Stomach (tissue), 9 donors: ENCODE results near the gene RNPS1. TPM values are rescaled to one million over a fixed set of nuclear protein-coding genes. Genes with fewer than 3 reads are reported as not detected.

Experiments used
- DNase-seq, 2 donors: peaks; one replicate each; pipeline versions ENCODE4 v3.0.0 to v3.0.0-alpha.2; 2013 to 2019
- H3K27ac ChIP-seq, 5 donors: fragments of 200-600 bp in 4 of 5; sonication (generic) in 4 of 5; one replicate each; pipeline ENCODE4 v1.5.1; 2013 to 2019; ENCODE audit warnings: mild to moderate bottlenecking in 1 of 5, moderate library complexity in 1 of 5
- H3K27me3 ChIP-seq, 3 donors: fragments of 200-600 bp; sonication (generic); one replicate each; pipeline ENCODE4 v1.5.1; 2017 to 2019; ENCODE audit warnings: mixed run types in 1 of 3
- H3K36me3 ChIP-seq, 4 donors: fragments of 200-600 bp; sonication (generic); 1 replicate in 3 of 4; 2 replicates in 1 of 4; pipeline ENCODE4 v1.5.1; 2016 to 2019
- H3K4me1 ChIP-seq, 4 donors: fragments of 200-600 bp; sonication (generic); one replicate each; pipeline ENCODE4 v1.5.1; 2016 to 2019
- H3K4me3 ChIP-seq, 4 donors: fragments of 200-600 bp; sonication (generic) in 3 of 4; one replicate each; pipeline ENCODE4 v1.5.1; 2016 to 2019; ENCODE audit warnings: mild to moderate bottlenecking in 1 of 4
- H3K9me3 ChIP-seq, 4 donors: fragments of 200-600 bp; sonication (generic); one replicate each; pipeline ENCODE4 v1.5.1; 2016 to 2019
- CTCF ChIP-seq, 7 experiments: fragments of 450-650 bp in 4 of 7; fragments of 200-600 bp in 3 of 7; sonication (generic) in 3 of 7; IDR thresholded peaks; one replicate each; pipeline ENCODE4 v1.5.1; 2016 to 2019; ENCODE audit warnings: antibody characterized with exemption in 7 of 7, control low read depth in 2 of 7, mild to moderate bottlenecking in 1 of 7
- EP300 ChIP-seq: sonication (generic); formaldehyde crosslinking; IDR thresholded peaks from one replicate; pipeline ENCODE4 v1.6.1; 2017; ENCODE audit warnings: antibody characterized with exemption
- POLR2A ChIP-seq, 4 donors: fragments of 450-650 bp; IDR thresholded peaks; one replicate each; pipeline ENCODE4 v1.6.1; 2016; ENCODE audit warnings: antibody characterized with exemption in 4 of 4, control low read depth in 2 of 4, mild to moderate bottlenecking in 1 of 4, moderate library complexity in 1 of 4
- POLR2AphosphoS5 ChIP-seq, 3 donors: sonication (generic); formaldehyde crosslinking; IDR thresholded peaks; one replicate each; pipeline ENCODE4 v1.6.1; 2016; ENCODE audit warnings: antibody characterized with exemption in 3 of 3
- WGBS, 5 donors: extraction: QIAGEN DNeasy Blood & Tissue Kit in 3 of 5; methylation state at CpG; one replicate each; pipeline versions ENCODE4 v1.1.5 to v1.1.7; 2013 to 2018; 5-methylcytosine and 5-hydroxymethylcytosine counted together
- intact Hi-C: fragments of 100-400 bp; cut with DNase I; formaldehyde crosslinking; loops from one replicate; pipeline ENCODE4 v1.15.1; 2023; ENCODE audit warnings: low total_unique reads
- polyA plus RNA-seq, 3 donors: library from polyadenylated mRNA; stranded (reverse); fragments of 200-250 nt; gene quantifications; one replicate each; pipeline ENCODE4 v1.2.3, GENCODE V29; 2013
- total RNA-seq, 5 donors: library from RNA; depleted of rRNA; stranded (reverse); fragments of >200 nt; gene quantifications; one replicate each; pipeline versions ENCODE4 v1.1.0 to v1.2.3, GENCODE V29; 2014 to 2016
- donor health status: healthy with polysubstance abuse.
- donor health status: Bipolar disorder and iron deficiency.
- donor health status: healthy.

Gene RNPS1
- total and polyA plus RNA-seq, 8 donors: 72.7 to 162 (median 115) TPM

- Histone ChIP-seq H3K36me3 (peaks cover 0 to 44% (median 18%) of the 10 kb centered on the region in 4 donors), H3K4me1 (no peaks in the 10 kb centered on the region), H3K4me3 (no peak overlapping the region), H3K27ac (no peak overlapping the region), H3K9me3 (no peaks in the 10 kb centered on the region), H3K27me3 (no peaks in the 10 kb centered on the region)
- intact Hi-C loops: no loop called here
- WGBS, 5 donors: 89 to 93% (median 90%) methylated on average over 28 to 30 of the region's 30 CpGs
- DNase-seq: no peak
- TF ChIP-seq POLR2AphosphoS5 (IDR thresholded peaks at IDR 0.05) (no peak), CTCF (IDR thresholded peaks at IDR 0.05) (no peak), EP300 (no peak), POLR2A (IDR thresholded peaks at IDR 0.05) (no peak)
Observed at GRCh38 chr16:2308089-2308962, 40.4 kb upstream of the RNPS1 start.

GRCh38 chr16:2299915-2300192 lies 31.9 kb upstream of the RNPS1 start:
- Histone ChIP-seq H3K9me3 (no peaks in the 10 kb centered on the region), H3K4me3 (no peak overlapping the region), H3K27me3 (no peaks in the 10 kb centered on the region), H3K36me3 (peaks cover 0 to 57% (median 29%) of the 10 kb centered on the region in 4 donors), H3K4me1 (no peaks in the 10 kb centered on the region), H3K27ac (no peak overlapping the region)
- intact Hi-C loops: no loop called here
- WGBS, 5 donors: 51 to 80% (median 70%) methylated on average over 9 to 10 of the region's 10 CpGs
- no peak for TF ChIP-seq CTCF (IDR thresholded peaks at IDR 0.05)
- TF ChIP-seq POLR2AphosphoS5 (IDR thresholded peaks at IDR 0.05): no peak
- DNase-seq: no peak

GRCh38 chr16:2299121-2299914 lies 31.4 kb upstream of the RNPS1 start:
- no peak for TF ChIP-seq CTCF (IDR thresholded peaks at IDR 0.05)
- no peak for TF ChIP-seq POLR2AphosphoS5 (IDR thresholded peaks at IDR 0.05)
- no peaks in the 10 kb centered on the region for H3K27me3 ChIP-seq
- WGBS, 5 donors: 82 to 89% (median 85%) methylated on average over 24 to 31 of the region's 31 CpGs
- H3K27ac ChIP-seq: no peak overlapping the region
- no peaks in the 10 kb centered on the region for H3K4me1 ChIP-seq
- no peak overlapping the region for H3K4me3 ChIP-seq
- intact Hi-C loops: no loop called here
- no peak for DNase-seq
- no peaks in the 10 kb centered on the region for H3K9me3 ChIP-seq
- H3K36me3 ChIP-seq: peaks cover 0 to 62% (median 32%) of the 10 kb centered on the region in 4 donors

GRCh38 chr16:2298621-2299020 lies 30.7 kb upstream of the RNPS1 start:
- H3K9me3 ChIP-seq: no peaks in the 10 kb centered on the region
- no peak overlapping the region for H3K4me3 ChIP-seq
- no peak overlapping the region for H3K27ac ChIP-seq
- no peaks in the 10 kb centered on the region for H3K27me3 ChIP-seq
- TF ChIP-seq CTCF (IDR thresholded peaks at IDR 0.05): no peak
- TF ChIP-seq POLR2A (IDR thresholded peaks at IDR 0.05): no peak
- TF ChIP-seq POLR2AphosphoS5 (IDR thresholded peaks at IDR 0.05): no peak
- TF ChIP-seq EP300: no peak
- peaks cover 0 to 62% (median 28%) of the 10 kb centered on the region in 4 donors for H3K36me3 ChIP-seq
- H3K4me1 ChIP-seq: no peaks in the 10 kb centered on the region
- intact Hi-C loops: no loop called here
- WGBS, 5 donors: 88 to 98% (median 90%) methylated on average over 8 to 9 of the region's 9 CpGs
- no peak for DNase-seq
